HT-29 (cell line): Measurements from ENCODE around the gene CBLN3. TPM values are rescaled to one million over a fixed set of nuclear protein-coding genes. Genes with fewer than 3 reads are reported as not detected.
"Not testable (repeated sequence)": the region's sequence is repeated elsewhere in the genome, so short reads cannot be mapped to it uniquely, and the experiment has no call there.

ENCODE experiments used
- DNase-seq: peaks from one replicate; pipeline ENCODE4 v3.0.0-alpha.2; 2015; ENCODE audit warnings: low spot score
- total RNA-seq: library from RNA; depleted of rRNA; stranded (reverse); fragments of >200 nt; shearing (Covaris generic); gene quantifications from 2 replicates; pipeline ENCODE4 v1.2.3, GENCODE V29; 2014; rRNA removed

CBLN3 gene
- total RNA-seq: 0.70 and 2.5 TPM in 2 replicates

DNA sequence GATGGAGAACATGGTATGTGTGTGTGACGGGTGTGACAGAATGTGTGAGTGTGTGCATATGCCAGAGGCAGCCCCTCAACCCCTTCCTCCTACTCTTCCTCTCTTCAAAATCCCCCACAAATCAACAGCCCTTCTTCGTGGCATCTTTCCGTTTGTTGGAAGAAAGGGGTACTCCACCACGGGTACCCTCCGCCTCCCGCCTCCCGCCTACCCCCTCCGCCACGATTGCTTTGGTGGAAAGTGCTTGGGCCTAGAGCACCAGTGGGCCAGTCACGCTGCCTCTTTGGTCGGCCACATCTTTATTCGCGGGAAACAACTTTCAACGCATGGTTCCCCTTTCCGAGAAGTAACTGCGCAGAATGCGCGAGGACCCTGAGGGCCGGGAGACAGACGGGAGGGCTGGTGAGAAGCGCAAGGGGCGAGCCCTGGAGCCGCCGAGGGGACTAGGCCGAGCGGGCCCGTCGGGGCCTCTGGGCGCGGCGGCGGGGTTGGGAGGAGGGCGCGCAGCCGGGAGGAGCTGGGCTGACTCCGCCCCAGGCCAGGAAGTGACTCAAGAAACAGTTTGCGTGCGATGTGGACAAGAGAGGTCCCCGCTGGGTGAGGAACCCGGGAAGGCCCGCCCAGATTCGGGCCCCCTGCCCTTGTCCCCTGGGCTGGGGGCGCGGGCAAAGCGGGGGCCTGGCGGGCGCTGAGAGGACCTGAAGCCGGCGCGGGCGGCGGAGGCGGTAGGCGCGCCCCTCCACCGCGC lies at the start of gene CBLN3, which contains the start of gene KHNYN:
CBLN3 (minus strand) TSS at position 274 of the 748 bp plus-strand sequence. CDS start 614 bp downstream, outside the sequence.
KHNYN (plus strand) TSS at position 560 of the 748 bp plus-strand sequence. CDS start 777 bp downstream, outside the sequence.
- peak; percentile 71 for DNase-seq

DNA sequence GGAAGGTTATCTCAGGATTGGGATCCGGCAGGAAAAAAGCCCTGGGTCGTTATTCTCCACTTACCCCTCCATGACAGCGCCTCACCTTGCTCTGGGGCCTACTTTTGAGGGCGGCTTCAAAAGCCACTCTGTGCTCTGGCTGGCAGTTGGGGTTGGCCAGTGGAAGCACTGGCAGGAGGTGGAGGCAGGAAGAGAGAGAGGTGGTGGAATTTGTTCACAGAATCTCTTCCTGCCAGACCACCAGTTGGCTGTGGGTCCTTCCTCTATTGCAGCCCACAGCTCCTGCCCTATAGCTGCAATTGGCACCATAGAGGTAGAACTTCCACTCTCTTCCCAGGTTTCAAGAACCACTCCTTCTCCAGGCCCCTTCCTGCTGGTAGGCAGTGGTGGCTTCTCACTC lies 45.8 kb upstream of the CBLN3 start:
- no peak for DNase-seq

DNA sequence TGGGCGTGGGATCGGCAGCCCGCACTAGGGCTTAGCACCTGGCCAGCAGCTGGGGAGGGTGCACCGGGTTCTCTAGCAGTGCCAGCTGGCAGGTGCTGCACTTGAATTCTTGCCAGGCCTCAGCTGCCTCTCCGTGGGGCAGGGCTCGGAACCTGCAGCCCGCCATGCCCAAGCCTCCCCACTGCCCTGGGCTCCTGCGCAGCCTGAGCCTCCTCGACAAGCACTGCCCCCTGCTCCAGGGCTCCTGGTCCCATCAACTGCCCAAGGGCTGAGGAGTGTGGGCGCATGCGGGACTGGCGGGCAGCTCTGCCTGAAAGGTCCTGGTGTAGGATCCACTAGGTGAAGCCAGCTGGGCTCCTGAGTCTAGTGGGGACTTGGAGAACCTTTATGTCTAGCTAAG lies 43.7 kb upstream of the CBLN3 start:
- DNase-seq: no peak

GRCh38 chr14:24470450-24470849 lies 41.0 kb upstream of the CBLN3 start:
- not testable (repeated sequence) for DNase-seq

DNA sequence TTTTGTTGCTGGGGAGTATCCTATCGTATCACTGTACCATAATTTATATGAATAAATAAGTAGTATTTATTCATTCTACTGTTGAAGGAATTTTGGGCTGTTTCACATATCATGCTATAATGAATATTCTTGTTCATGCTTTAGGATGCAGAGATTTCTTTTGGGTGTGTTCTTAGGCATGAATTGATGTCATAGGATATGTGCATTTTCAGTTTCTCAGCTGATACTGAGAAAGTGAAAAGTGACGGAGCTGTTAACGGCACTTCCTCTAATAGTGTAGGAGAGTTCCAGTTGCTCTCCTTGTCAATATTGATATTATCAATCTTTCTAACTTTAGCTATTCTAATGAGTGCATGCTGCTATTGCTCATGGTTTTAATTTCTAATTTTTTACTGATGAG lies 36.3 kb upstream of the CBLN3 start:
- DNase-seq: no peak

DNA sequence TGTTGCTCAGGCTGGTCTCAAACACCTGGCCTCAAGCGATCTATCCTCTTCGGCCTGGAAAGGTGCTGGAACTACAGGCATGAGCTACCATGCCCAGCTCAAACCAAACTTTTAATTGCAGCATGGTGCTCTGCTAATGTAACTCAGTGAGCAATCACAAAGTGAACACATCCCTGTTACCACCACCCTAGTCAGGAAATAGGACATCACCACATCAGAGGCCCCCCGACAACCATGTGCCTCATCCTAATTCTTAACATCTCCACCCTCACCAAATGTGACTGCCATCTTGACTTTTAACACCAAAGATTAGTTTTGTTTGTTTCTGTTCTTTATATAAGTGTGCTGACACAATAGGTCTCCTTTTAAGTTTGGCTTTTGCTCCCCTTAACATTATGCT lies 35.9 kb upstream of the CBLN3 start:
- no peak for DNase-seq

- DNase-seq: no peak
Measured at GRCh38 chr14:24463884-24464785, 34.7 kb upstream of the CBLN3 start.

GRCh38 chr14:24463017-24463883 lies 33.8 kb upstream of the CBLN3 start:
- no peak for DNase-seq

- no peak for DNase-seq
Measured at GRCh38 chr14:24461336-24461735, 31.9 kb upstream of the CBLN3 start.

GRCh38 chr14:24459331-24459730 lies 29.9 kb upstream of the CBLN3 start:
- DNase-seq: no peak

GRCh38 chr14:24458736-24459135 lies 29.3 kb upstream of the CBLN3 start:
- DNase-seq: no peak

- DNase-seq: no peak
Measured at GRCh38 chr14:24456980-24457379, 27.5 kb upstream of the CBLN3 start.

DNA sequence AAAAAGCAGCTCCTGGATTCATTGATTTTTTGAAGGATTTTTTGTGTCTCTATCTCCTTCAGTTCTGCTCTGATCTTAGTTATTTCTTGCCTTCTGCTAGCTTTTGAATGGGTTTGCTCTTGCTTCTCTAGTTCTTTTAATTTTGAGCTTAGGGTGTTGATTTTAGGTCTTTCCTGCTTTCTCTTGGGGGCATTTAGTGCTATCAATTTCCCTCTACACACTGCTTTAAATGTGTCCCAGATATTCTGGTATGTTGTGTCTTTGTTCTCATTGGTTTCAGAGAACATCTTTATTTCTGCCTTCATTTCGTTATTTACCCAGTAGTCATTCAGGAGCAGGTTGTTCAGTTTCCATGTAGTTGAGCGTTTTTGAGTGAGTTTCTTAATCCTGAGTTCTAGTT lies 21.4 kb upstream of the CBLN3 start:
- DNase-seq: not testable (repeated sequence)

DNA sequence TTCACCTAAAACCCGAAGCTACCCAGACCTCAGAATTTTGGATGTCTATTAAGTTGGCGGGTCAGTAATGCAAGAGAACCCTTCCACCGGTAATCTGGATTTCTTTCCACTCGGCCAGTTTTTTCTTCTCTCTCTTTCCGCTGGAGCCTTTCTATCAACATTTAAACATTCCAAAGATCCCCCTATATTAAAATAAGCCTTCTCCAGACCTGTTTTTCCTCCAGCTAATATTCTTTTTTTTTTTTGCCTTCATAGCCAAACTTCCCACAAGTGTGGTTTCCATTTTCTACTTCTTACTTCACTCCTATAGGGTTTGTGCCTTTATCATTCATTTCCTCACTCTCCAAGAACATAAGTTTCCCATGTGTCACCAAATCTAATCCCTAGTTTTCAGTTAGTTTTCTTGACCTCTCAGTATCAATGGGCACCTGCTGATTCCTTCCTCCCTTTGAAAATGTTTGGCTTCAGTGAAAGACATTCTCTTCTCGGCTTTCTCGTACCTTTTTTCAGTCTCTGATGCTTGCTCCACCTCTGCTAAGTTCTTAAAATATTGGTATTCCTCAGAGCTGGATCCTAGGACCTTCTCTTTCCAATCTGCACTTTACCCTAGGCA lies 13.7 kb upstream of the CBLN3 start:
- no peak for DNase-seq

GRCh38 chr14:24442240-24443052 lies 13.0 kb upstream of the CBLN3 start, which contains the start of gene SDR39U1:
Gene SDR39U1 (minus strand): TSS chr14:24442776. CDS start chr14:24442769, 7 bp downstream.
- peak; percentile 91 for DNase-seq

- no peak for DNase-seq
Measured at GRCh38 chr14:24441904-24442239, 12.4 kb upstream of the CBLN3 start.

- DNase-seq: no peak
Measured at GRCh38 chr14:24441485-24441884, 12.0 kb upstream of the CBLN3 start.

DNA sequence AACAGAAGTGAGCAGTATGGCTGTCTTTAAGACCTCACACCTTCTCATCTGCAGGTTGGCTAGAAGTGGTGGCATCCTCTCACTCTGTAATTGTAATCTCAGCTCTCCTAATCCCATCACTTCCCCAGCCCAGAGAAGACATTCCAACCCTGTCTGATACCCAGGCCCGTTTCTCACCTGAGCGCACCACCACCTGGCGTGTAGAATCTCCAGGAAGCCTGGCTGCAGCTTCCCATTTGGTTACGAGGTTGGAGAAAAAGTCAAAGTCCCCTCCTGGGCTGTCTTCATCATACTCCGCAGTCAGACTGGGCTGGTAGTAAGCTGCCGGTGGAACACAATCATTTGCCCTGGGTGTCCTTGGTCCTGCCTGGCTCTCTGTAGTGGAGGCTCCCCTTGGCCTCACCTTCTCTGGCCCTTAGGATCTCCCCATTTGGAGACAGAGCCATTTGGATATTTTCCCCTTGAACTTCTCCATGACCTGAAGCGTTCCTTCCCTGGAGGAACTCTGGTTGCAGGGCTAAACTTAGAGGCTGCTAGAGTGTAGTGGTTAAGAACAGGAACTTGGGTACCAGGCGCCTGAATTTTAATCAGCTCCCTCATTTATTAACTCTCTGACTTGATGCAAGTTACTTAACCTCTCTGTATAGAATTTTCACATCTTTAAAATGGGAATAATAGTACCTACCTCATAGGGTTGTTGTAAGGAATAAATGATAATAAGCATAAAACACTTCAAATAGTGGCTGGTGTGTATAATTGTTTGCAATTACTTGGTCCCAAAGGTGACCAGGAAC lies 11.3 kb upstream of the CBLN3 start:
- no peak for DNase-seq
